Iris pigment epithelial cell (primary cell): ENCODE measurements around the gene TMEM91.

Source experiments
- DNase-seq: peaks from one replicate; pipeline ENCODE4 v3.0.0-alpha.2; 2011; ENCODE audit warnings: low read depth

The TMEM91 gene

DNA sequence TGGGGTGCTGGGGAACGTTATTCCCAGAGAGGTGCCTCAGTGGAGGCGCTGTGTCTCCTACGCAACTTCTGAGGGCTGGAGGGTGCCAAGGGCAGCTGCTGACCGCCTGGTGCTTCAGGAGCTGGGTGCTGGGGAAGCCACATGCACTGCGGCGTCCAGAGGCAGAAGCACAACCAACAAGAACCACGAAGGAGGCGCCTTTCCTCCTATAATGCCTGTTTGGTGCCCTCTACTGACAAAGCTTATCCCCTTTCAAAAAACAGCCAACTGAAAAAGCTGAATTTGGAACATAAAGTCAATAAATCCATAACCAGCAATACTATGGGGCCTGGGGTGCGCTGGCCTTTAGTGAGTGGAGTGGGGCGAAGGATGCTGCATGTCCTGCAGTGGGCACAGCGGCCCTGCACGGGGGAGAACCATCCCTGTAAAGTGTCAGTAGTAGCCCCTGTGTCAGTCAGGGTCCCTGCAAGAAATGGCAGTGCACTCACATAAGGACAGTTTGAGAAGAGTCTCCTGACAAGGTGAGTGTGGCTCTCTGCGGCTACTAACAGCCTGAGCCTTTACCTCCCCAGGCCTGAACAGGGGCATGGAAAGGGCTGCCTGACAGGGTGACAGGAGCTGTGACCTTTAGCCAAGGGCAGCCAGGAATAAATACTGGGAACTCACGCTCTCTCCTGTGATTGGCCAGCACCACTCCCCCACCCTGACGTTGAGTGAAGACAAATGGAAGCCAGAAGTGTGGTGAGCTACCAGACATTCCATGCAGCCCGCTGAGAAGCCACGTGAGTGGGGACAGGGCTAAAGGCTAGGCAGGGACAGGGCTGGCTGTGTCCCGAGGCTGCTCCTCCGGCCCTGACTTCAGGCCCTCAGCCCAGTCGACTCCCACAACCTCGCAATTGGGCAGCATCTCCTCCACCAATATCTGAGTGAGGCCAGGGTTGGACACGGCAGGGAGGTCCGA, 55.4 kb downstream of the TMEM91 start:
- DNase-seq, result peak; percentile 47

DNA sequence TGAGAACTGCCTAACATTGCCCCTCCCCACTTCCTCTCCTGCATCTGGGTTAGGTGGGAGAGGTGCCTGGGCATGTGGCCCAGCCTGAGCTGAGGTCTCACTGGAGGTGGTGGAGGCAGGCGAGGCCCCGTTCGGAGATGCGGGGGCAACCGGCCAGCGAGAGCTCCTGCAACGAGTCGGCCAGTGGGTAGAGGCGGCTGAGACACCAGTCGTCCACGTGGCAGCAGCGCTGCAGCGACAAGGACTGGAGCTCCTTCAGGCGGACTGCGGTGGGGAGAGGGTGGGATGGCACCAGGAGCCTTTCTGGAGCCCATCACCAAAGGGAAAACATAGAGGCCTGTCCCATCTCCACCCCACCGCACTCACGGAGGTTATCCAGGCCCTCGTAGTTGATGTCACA, 56.8 kb downstream of the TMEM91 start:
- no peak for DNase-seq
